Hepatocyte (in vitro differentiated cells): Measurements from ENCODE around the gene C1QB. TPM values are rescaled to one million over a fixed set of nuclear protein-coding genes. Genes with fewer than 3 reads are reported as not detected.

Experiments used
- DNase-seq: peaks from one replicate; pipeline ENCODE4 v3.0.0-alpha.2; 2016; ENCODE audit warnings: low spot score
- H2AFZ ChIP-seq: fragments of 200-600 bp; sonication (generic); 2 replicates; pipeline ENCODE4 v1.6.0; 2016; ENCODE audit warnings: antibody characterized with exemption, mild to moderate bottlenecking
- H3K27ac ChIP-seq: fragments of 200-600 bp; sonication (generic); 2 replicates; pipeline ENCODE4 v1.5.1; 2016; ENCODE audit warnings: mild to moderate bottlenecking
- H3K27me3 ChIP-seq: fragments of 200-600 bp; sonication (generic); 2 replicates; pipeline ENCODE4 v1.6.1; 2016
- H3K36me3 ChIP-seq: fragments of 200-600 bp; sonication (generic); replicated peaks from 2 replicates; pipeline ENCODE4 v1.5.1; 2016; ENCODE audit warnings: low read depth; ENCODE audit not compliant: insufficient read depth
- H3K4me1 ChIP-seq: fragments of 200-600 bp; sonication (generic); 2 replicates; pipeline ENCODE4 v1.5.1; 2016; ENCODE audit warnings: mild to moderate bottlenecking, moderate library complexity; ENCODE audit not compliant: insufficient read depth
- H3K4me2 ChIP-seq: fragments of 200-600 bp; sonication (generic); 2 replicates; pipeline ENCODE4 v1.6.0; 2016
- H3K4me3 ChIP-seq: fragments of 200-600 bp; sonication (generic); 2 replicates; pipeline ENCODE4 v1.5.1; 2016; ENCODE audit warnings: mild to moderate bottlenecking
- H3K79me2 ChIP-seq: fragments of 200-600 bp; sonication (generic); 2 replicates; pipeline ENCODE4 v1.6.0; 2017; ENCODE audit warnings: mild to moderate bottlenecking
- H3K9me2 ChIP-seq: fragments of 200-600 bp; sonication (generic); replicated peaks from 2 replicates; pipeline ENCODE4 v1.6.0; 2017; ENCODE audit warnings: mild to moderate bottlenecking; ENCODE audit not compliant: insufficient read depth
- H3K9me3 ChIP-seq: fragments of 200-600 bp; sonication (generic); 2 replicates; pipeline ENCODE4 v1.5.1; 2016; ENCODE audit warnings: low read depth, mild to moderate bottlenecking
- H4K20me1 ChIP-seq: fragments of 200-600 bp; sonication (generic); 2 replicates; pipeline ENCODE4 v1.6.0; 2016; ENCODE audit warnings: mild to moderate bottlenecking; ENCODE audit not compliant: insufficient read depth, poor library complexity, severe bottlenecking
- CTCF ChIP-seq: fragments of 200-600 bp; sonication (generic); IDR thresholded peaks from 2 replicates; pipeline ENCODE4 v1.5.1; 2016; ENCODE audit warnings: antibody characterized with exemption, mild to moderate bottlenecking; ENCODE audit not compliant: poor library complexity
- EZH2 ChIP-seq: fragments of 200-600 bp; sonication (generic); IDR thresholded peaks from 2 replicates; pipeline ENCODE4 v1.6.1; 2016; ENCODE audit warnings: antibody characterized with exemption, mild to moderate bottlenecking, borderline replicate concordance
- EZH2phosphoT487 ChIP-seq: fragments of 200-600 bp; sonication (generic); IDR thresholded peaks from one replicate; pipeline ENCODE4 v1.6.1; 2018; ENCODE audit warnings: antibody characterized with exemption, mild to moderate bottlenecking, low read depth, moderate library complexity; ENCODE audit not compliant: unreplicated experiment, severe bottlenecking
- WGBS: methylation state at CpG from one replicate; pipeline ENCODE4 v1.1.6; 2016; ENCODE audit warnings: low lambda C conversion rate; ENCODE audit errors: missing lambda C conversion rate; 5-methylcytosine and 5-hydroxymethylcytosine counted together
- polyA plus RNA-seq: library from polyadenylated mRNA; unstranded; fragments of >200 nt; fragmentation: Nextera tagmentation; extraction: Ambion mirVana; gene quantifications from 2 replicates; pipeline ENCODE4 v1.2.1, GENCODE V29; 2016
- total RNA-seq: library from RNA; depleted of rRNA; stranded (reverse); fragments of >200 nt; gene quantifications from 2 replicates; pipeline ENCODE4 v1.2.3, GENCODE V29; 2014

The C1QB gene
- total and polyA plus RNA-seq, 2 experiments from 2014 or later, result 10.3 to 11.9 TPM

- H3K4me3 ChIP-seq, result no peak overlapping the region
- H3K36me3 ChIP-seq, result no peaks in the 10 kb centered on the region
- 55% methylated on average over 9 of the region's 9 CpGs for WGBS
- no peak overlapping the region for H3K4me2 ChIP-seq
- no peak for DNase-seq
- H4K20me1 ChIP-seq, result no peaks in the 10 kb centered on the region
- no peak overlapping the region for H3K27ac ChIP-seq
- no peak overlapping the region for H2AFZ ChIP-seq
- no peaks in the 10 kb centered on the region for H3K4me1 ChIP-seq
- no peaks in the 10 kb centered on the region for H3K9me2 ChIP-seq
- no peak for TF ChIP-seq CTCF
- no peak for TF ChIP-seq EZH2phosphoT487
- no peak for TF ChIP-seq EZH2
- no peaks in the 10 kb centered on the region for H3K27me3 ChIP-seq
- no peaks in the 10 kb centered on the region for H3K9me3 ChIP-seq
- H3K79me2 ChIP-seq, result no peaks in the 10 kb centered on the region
Observed at GRCh38 chr1:22680726-22681125, 27.7 kb downstream of the C1QB start.

DNA sequence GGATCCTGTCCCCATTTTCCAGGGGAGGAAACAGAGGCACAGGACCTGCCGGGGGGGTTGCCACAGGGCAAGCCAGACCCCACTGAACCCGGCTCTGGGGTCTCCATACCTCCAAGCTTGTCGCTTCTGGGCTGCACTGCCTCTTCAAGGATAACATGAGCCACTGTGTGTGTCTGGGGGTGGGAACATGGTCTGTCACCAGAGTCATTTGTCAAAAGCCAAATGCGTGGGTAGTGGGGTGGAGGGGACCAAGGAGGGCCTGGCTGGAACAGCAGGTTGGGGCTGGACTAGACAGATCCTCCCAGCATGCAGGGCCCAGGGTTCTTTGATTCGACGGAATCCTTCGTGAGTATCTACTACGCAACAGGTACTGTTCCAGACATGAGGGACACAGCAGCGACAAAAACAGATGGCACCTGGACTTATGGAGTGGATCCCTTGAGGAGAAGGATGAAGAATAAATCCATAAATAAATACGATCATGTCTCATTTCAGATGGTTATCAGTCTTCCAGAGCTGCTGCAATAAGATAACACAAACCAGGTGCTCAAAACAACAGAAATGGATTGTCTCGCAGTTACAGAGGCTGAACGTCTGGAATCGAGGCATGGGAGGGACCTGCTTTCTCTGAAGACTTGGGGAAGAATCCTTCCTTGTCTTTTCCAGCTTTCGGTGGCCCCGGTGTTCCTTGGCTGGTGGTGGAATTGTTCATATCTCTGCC is 28.7 kb downstream of the C1QB start:
- no peak for TF ChIP-seq EZH2phosphoT487
- no peak for TF ChIP-seq CTCF
- no peak for TF ChIP-seq EZH2
- Histone ChIP-seq H3K4me1 (peaks cover 4% of the 10 kb centered on the region), H3K9me2 (no peaks in the 10 kb centered on the region), H4K20me1 (no peaks in the 10 kb centered on the region), H3K27me3 (no peaks in the 10 kb centered on the region), H3K36me3 (no peaks in the 10 kb centered on the region), H3K4me2 (no peak overlapping the region), H3K79me2 (no peaks in the 10 kb centered on the region), H2AFZ (no peak overlapping the region), H3K9me3 (no peaks in the 10 kb centered on the region), H3K4me3 (no peak overlapping the region), H3K27ac (no peak overlapping the region)
- DNase-seq, result no peak
- 74% methylated on average over 15 of the region's 15 CpGs for WGBS

DNA sequence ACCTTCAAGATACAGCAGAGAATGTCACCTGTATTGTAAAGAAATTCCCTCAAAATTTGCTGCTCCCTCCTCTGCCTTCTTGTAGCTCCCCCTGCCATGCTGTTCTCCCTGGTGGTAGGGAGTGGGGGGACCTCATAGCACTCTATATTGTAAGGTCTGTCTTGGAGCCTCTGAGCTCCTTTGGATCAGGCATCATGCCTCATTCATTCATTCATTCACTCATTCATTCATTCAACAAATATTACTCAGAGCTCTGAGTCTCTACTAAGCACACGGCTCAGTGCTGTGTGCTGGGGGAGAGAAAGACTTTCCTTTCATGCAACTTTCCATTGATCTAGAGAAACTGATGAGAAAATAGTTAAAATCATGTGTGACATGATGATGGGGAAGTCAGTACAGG is 30.5 kb downstream of the C1QB start:
- Histone ChIP-seq H3K4me1 (peaks cover 4% of the 10 kb centered on the region), H3K36me3 (no peaks in the 10 kb centered on the region), H4K20me1 (no peaks in the 10 kb centered on the region), H2AFZ (no peak overlapping the region), H3K9me2 (no peaks in the 10 kb centered on the region), H3K4me2 (no peak overlapping the region), H3K27ac (no peak overlapping the region), H3K9me3 (no peaks in the 10 kb centered on the region), H3K27me3 (no peaks in the 10 kb centered on the region), H3K79me2 (no peaks in the 10 kb centered on the region), H3K4me3 (no peak overlapping the region)
- 90% methylated on average over 1 of the region's 1 CpG for WGBS
- DNase-seq, result no peak
- no peak for TF ChIP-seq EZH2phosphoT487
- no peak for TF ChIP-seq EZH2
- TF ChIP-seq CTCF, result no peak
